Cardiac muscle cell (in vitro differentiated cells and primary cell): ENCODE data around the gene TNS4. TPM values are rescaled to one million over a fixed set of nuclear protein-coding genes. Genes with fewer than 3 reads are reported as not detected.

ENCODE experiments used
- DNase-seq, 2 donors: peaks; one replicate each; pipeline versions ENCODE4 v3.0.0 to v3.0.0-alpha.2; 2010 to 2017; ENCODE audit warnings: low read depth in 1 of 2, low spot score in 1 of 2
- H3K27ac ChIP-seq: fragments of 200-600 bp; sonication (generic); 2 replicates; pipeline ENCODE4 v1.5.1; 2016
- H3K27me3 ChIP-seq: fragments of 200-600 bp; sonication (generic); 2 replicates; pipeline ENCODE4 v1.6.0; 2016; ENCODE audit warnings: control low read depth
- H3K36me3 ChIP-seq: fragments of 200-600 bp; sonication (generic); 2 replicates; pipeline ENCODE4 v1.5.1; 2016; ENCODE audit warnings: control low read depth
- H3K4me1 ChIP-seq: fragments of 200-600 bp; sonication (generic); 2 replicates; pipeline ENCODE4 v1.8.1; 2017; ENCODE audit warnings: low read depth, mild to moderate bottlenecking, mixed run types
- H3K4me3 ChIP-seq: fragments of 200-600 bp; sonication (generic); 2 replicates; pipeline ENCODE4 v1.5.1; 2016; ENCODE audit warnings: mild to moderate bottlenecking
- H3K9me3 ChIP-seq: fragments of 200-600 bp; sonication (generic); 2 replicates; pipeline ENCODE4 v1.5.1; 2017; ENCODE audit warnings: low read depth, mild to moderate bottlenecking, control low read depth
- CTCF ChIP-seq: IDR thresholded peaks from 2 replicates; pipeline ENCODE4 v1.5.1; 2012; ENCODE audit warnings: low read depth, mild to moderate bottlenecking, low read length
- polyA plus RNA-seq: library from polyadenylated mRNA; unstranded; fragments of >200 nt; fragmentation: Nextera tagmentation; extraction: Ambion mirVana; gene quantifications from 2 replicates; pipeline ENCODE4 v1.2.1, GENCODE V29; 2016
- total RNA-seq: library from RNA; depleted of rRNA; stranded (reverse); fragments of >200 nt; gene quantifications from 2 replicates; pipeline ENCODE4 v1.2.3, GENCODE V29; 2016

Gene TNS4
- total and polyA plus RNA-seq, 2 experiments from 2014 or later: not detected

GRCh38 chr17:40486522-40487370 lies 14.7 kb downstream of the TNS4 start:
- TF ChIP-seq CTCF: no peak
- H3K4me1 ChIP-seq: peaks cover 4% of the 10 kb centered on the region
- no peak overlapping the region for H3K27ac ChIP-seq
- DNase-seq: peak in 1 of 2 donors; percentile 93
- H3K9me3 ChIP-seq: no peaks in the 10 kb centered on the region
- H3K36me3 ChIP-seq: no peaks in the 10 kb centered on the region
- no peak overlapping the region for H3K4me3 ChIP-seq
- H3K27me3 ChIP-seq: no peaks in the 10 kb centered on the region

GRCh38 chr17:40485851-40486521 lies 15.4 kb downstream of the TNS4 start:
- no peak for TF ChIP-seq CTCF
- DNase-seq: peak in 1 of 2 donors; percentile 99
- Histone ChIP-seq H3K27ac (no peak overlapping the region), H3K9me3 (no peaks in the 10 kb centered on the region), H3K4me1 (peaks cover 4% of the 10 kb centered on the region), H3K27me3 (no peaks in the 10 kb centered on the region), H3K36me3 (no peaks in the 10 kb centered on the region), H3K4me3 (no peak overlapping the region)

- no peaks in the 10 kb centered on the region for H3K36me3 ChIP-seq
- H3K4me1 ChIP-seq: no peaks in the 10 kb centered on the region
- H3K9me3 ChIP-seq: no peaks in the 10 kb centered on the region
- H3K27ac ChIP-seq: no peak overlapping the region
- no peak overlapping the region for H3K4me3 ChIP-seq
- H3K27me3 ChIP-seq: no peaks in the 10 kb centered on the region
- DNase-seq: no peak
- TF ChIP-seq CTCF: no peak
Measured at GRCh38 chr17:40484973-40485530, 16.4 kb downstream of the TNS4 start.

DNA sequence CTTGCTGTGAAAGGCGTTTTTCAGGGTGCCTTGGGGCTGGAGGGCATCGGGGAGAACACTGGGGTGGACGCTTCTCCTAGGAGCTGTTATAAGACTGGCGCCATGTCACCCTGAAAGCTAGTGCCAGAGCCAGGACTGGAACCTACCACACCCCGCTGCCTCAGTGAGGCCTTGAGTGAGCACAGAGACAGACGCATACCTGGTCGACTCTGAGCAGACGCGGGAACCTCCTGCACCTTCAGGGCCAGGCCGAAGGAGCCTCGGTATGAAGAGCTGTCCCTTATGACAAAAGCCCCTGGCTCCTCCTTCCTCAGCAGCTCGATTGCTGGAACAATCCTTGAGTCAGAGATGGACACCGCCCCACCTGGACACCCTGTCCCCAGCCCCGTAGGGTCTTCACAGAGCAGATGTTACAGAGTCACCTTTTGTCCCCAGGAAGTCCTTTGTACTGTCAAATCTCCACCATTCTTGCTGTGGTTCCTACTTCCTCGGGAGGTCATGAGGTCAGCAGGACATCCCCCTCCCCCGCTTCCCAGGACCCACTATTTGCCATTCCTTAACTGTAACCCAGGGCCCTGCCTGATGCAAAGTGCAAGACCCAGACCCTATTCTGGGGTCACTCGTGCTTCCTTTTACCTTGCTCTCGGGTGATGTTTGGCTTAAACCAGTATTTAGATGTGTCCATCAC lies 17.0 kb downstream of the TNS4 start:
- no peak for TF ChIP-seq CTCF
- H3K9me3 ChIP-seq: no peaks in the 10 kb centered on the region
- no peaks in the 10 kb centered on the region for H3K27me3 ChIP-seq
- H3K27ac ChIP-seq: no peak overlapping the region
- H3K4me3 ChIP-seq: no peak overlapping the region
- no peaks in the 10 kb centered on the region for H3K4me1 ChIP-seq
- DNase-seq: no peak
- H3K36me3 ChIP-seq: no peaks in the 10 kb centered on the region

DNA sequence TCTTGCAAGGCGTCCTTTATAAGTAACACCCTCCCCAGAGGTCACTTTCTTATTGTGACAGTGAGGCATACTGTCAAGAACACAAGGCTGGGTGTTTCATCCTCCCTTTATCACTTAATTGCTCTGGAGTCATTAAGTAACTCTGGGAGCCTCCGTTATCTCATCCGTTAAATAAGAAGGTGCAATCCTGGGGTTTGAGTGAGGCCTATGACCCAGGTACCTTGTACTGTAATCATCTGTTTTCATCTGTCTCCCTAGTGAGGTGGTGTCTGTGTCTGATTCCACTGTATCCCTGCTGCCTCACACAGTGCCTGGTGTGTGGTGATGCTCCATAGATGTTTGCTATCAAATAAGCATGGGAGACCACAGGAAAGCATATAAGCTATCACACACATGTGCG lies 17.7 kb downstream of the TNS4 start:
- no peaks in the 10 kb centered on the region for H3K36me3 ChIP-seq
- no peaks in the 10 kb centered on the region for H3K27me3 ChIP-seq
- H3K4me3 ChIP-seq: no peak overlapping the region
- H3K4me1 ChIP-seq: no peaks in the 10 kb centered on the region
- no peak for DNase-seq
- no peaks in the 10 kb centered on the region for H3K9me3 ChIP-seq
- TF ChIP-seq CTCF: no peak
- no peak overlapping the region for H3K27ac ChIP-seq
